PC-9 (cell line): ENCODE data around the gene TUBE1. TPM values are rescaled to one million over a fixed set of nuclear protein-coding genes. Genes with fewer than 3 reads are reported as not detected.
A peak's percentile ranks its signal among the peaks of the same experiment; 100 is the strongest.
"Not testable (repeated sequence)": the region's sequence is repeated elsewhere in the genome, so short reads cannot be mapped to it uniquely, and the experiment has no call there.

Source experiments
- BruUV-seq: library from RNA; stranded (reverse); fragments of 400-500 nt; replicated peaks from 2 replicates; lab custom pipeline; 2021; lab: Mats Ljungman, UMichigan
- CTCF ChIA-PET: fragments of 300-600 bp; sonication (Branson Sonifier 250); formaldehyde crosslinking; loops from one replicate; lab custom pipeline; 2022; ENCODE audit warnings: antibody characterized with exemption; lab: Charles Lee
- POLR2A ChIA-PET: fragments of 300-600 bp; sonication (Branson Sonifier 250); formaldehyde crosslinking; loops from one replicate; lab custom pipeline; 2022; ENCODE audit warnings: antibody characterized with exemption; ENCODE audit not compliant: unreplicated experiment; lab: Charles Lee
- DNase-seq, 2 experiments: peaks; one replicate each; pipeline versions ENCODE4 v3.0.0 to v3.0.0-alpha.2; 2015 to 2022; ENCODE audit warnings: mixed read lengths in 1 of 2
- H2AFZ ChIP-seq: fragments of 200-600 bp; sonication (generic); 2 replicates; pipeline ENCODE4 v1.8.1; 2017; ENCODE audit warnings: antibody characterized with exemption
- H3F3A ChIP-seq: fragments of 200-600 bp; sonication (generic); 2 replicates; pipeline ENCODE4 v1.8.1; 2017; ENCODE audit warnings: antibody characterized with exemption, mild to moderate bottlenecking, low read depth; ENCODE audit not compliant: insufficient read depth
- H3K27ac ChIP-seq: fragments of 200-600 bp; sonication (generic); 2 replicates; pipeline ENCODE4 v1.6.1; 2016; ENCODE audit warnings: mixed run types
- H3K27me3 ChIP-seq: fragments of 200-600 bp; sonication (generic); 2 replicates; pipeline ENCODE4 v1.6.1; 2016; ENCODE audit warnings: low read depth, mixed run types; ENCODE audit not compliant: insufficient read depth
- H3K36me3 ChIP-seq: fragments of 200-600 bp; sonication (generic); 2 replicates; pipeline ENCODE4 v1.6.1; 2016; ENCODE audit warnings: low read depth, mixed run types
- H3K4me1 ChIP-seq: fragments of 200-600 bp; sonication (generic); replicated peaks from 2 replicates; pipeline ENCODE4 v1.6.1; 2016; ENCODE audit warnings: mixed run types; ENCODE audit not compliant: insufficient read depth
- H3K4me2 ChIP-seq: fragments of 200-600 bp; sonication (generic); 2 replicates; pipeline ENCODE4 v1.6.1; 2017; ENCODE audit warnings: mixed run types
- H3K4me3 ChIP-seq: fragments of 200-600 bp; sonication (generic); 2 replicates; pipeline ENCODE4 v1.6.1; 2016; ENCODE audit warnings: mixed run types
- H3K79me2 ChIP-seq: fragments of 200-600 bp; sonication (generic); 2 replicates; pipeline ENCODE4 v1.6.1; 2017; ENCODE audit warnings: low read depth, mixed run types
- H3K9me2 ChIP-seq: fragments of 200-600 bp; sonication (generic); 2 replicates; pipeline ENCODE4 v1.8.1; 2017; ENCODE audit warnings: mild to moderate bottlenecking; ENCODE audit not compliant: insufficient read depth
- H3K9me3 ChIP-seq: fragments of 200-600 bp; sonication (generic); 2 replicates; pipeline ENCODE4 v1.8.1; 2016; ENCODE audit warnings: low read depth; ENCODE audit not compliant: insufficient read depth
- H4K20me1 ChIP-seq: fragments of 200-600 bp; sonication (generic); 2 replicates; pipeline ENCODE4 v1.8.1; 2017; ENCODE audit not compliant: insufficient read depth
- EZH2 ChIP-seq: fragments of 200-600 bp; sonication (generic); IDR thresholded peaks from 2 replicates; pipeline ENCODE4 v1.8.0; 2017; ENCODE audit warnings: antibody characterized with exemption, low read depth
- intact Hi-C: fragments of 100-400 bp; cut with micrococcal nuclease; formaldehyde crosslinking; loops from one replicate; pipeline ENCODE4 v1.10.0; 2022; ENCODE audit not compliant: unreplicated experiment
- total RNA-seq: library from RNA; stranded (reverse); gene quantifications from 2 replicates; pipeline ENCODE4 v1.2.3, GENCODE V29; 2021
- TF ChIP-seq, protein P1 (sequence below): fragments of 200-600 bp; sonication (generic); conservative IDR thresholded peaks from 2 replicates; pipeline ENCODE4 v1.6.1; 2017; ENCODE audit warnings: mixed run types, antibody characterized with exemption, mild to moderate bottlenecking, moderate library complexity

TUBE1 gene
- total RNA-seq, 1 experiment from 2014 or later, result 30.3 TPM

DNA sequence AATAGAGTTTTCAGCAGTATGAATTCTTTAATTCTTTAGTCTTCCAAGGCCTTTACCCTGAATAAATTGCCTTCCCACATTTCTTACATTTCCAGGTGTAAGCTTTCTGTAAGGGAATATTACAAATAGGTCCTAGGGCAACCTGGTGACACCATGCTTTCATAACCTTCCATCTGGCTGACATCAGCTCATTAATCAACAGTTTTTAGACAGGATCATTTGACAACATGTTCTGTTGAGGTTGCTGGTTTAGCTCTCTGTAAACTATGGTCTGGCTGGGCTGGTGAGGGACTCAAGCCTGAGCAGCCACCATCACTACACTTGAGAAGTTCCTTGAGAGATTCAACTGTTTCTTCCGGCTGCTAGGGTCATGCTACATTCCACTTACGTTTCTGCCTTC is 19.3 kb upstream of the TUBE1 start:
- Histone ChIP-seq H3K27me3 (no peaks in the 10 kb centered on the region), H3K9me2 (no peaks in the 10 kb centered on the region), H3K79me2 (no peaks in the 10 kb centered on the region), H3K27ac (0 out of 2 replicates have a peak overlapping the region, but pooled peaks have one; percentile 2), H3K9me3 (no peaks in the 10 kb centered on the region), H3K4me2 (no peak overlapping the region), H3K4me3 (no peak overlapping the region), H3K36me3 (peaks cover 28% of the 10 kb centered on the region), H3K4me1 (no peaks in the 10 kb centered on the region), H3F3A (peaks cover 23% of the 10 kb centered on the region; the same call in 1 of the 2 replicates), H2AFZ (no peak overlapping the region), H4K20me1 (no peaks in the 10 kb centered on the region)
- DNase-seq, result peak in 1 of 2 experiments; percentile 35
- ChIA-PET POLR2A (no interaction called here), CTCF (no interaction called here)
- no TSS peak for BruUV-seq
- intact Hi-C loops, result no loop called here
- no peak for TF ChIP-seq EZH2
- TF ChIP-seq, protein P1, sequence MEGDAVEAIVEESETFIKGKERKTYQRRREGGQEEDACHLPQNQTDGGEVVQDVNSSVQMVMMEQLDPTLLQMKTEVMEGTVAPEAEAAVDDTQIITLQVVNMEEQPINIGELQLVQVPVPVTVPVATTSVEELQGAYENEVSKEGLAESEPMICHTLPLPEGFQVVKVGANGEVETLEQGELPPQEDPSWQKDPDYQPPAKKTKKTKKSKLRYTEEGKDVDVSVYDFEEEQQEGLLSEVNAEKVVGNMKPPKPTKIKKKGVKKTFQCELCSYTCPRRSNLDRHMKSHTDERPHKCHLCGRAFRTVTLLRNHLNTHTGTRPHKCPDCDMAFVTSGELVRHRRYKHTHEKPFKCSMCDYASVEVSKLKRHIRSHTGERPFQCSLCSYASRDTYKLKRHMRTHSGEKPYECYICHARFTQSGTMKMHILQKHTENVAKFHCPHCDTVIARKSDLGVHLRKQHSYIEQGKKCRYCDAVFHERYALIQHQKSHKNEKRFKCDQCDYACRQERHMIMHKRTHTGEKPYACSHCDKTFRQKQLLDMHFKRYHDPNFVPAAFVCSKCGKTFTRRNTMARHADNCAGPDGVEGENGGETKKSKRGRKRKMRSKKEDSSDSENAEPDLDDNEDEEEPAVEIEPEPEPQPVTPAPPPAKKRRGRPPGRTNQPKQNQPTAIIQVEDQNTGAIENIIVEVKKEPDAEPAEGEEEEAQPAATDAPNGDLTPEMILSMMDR, result no peak

DNA sequence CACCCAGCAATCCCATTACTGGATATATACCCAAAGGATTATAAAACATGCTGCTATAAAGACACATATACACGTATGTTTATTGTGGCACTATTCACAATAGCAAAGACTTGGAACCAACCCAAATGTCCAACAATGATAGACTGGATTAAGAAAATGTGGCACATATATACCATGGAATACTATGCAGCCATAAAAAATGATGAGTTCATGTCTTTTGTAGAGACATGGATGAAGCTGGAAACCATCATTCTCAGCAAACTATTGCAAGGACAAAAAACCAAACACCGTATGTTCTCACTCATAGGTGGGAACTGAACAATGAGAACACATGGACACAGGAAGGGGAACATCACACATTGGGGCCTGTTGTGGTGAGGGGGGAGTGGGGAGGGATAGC is 18.7 kb upstream of the TUBE1 start:
- H4K20me1 ChIP-seq, H3K4me2 ChIP-seq, H3K4me1 ChIP-seq, H3K27me3 ChIP-seq, H3K79me2 ChIP-seq, intact Hi-C loops, H3K9me2 ChIP-seq, H3K9me3 ChIP-seq, BruUV-seq, DNase-seq, H2AFZ ChIP-seq, H3K4me3 ChIP-seq, CTCF ChIA-PET, POLR2A ChIA-PET, H3K27ac ChIP-seq: not testable (repeated sequence)
- Histone ChIP-seq H3K36me3 (peaks cover 23% of the 10 kb centered on the region), H3F3A (peaks cover 23% of the 10 kb centered on the region; the same call in 1 of the 2 replicates)

DNA sequence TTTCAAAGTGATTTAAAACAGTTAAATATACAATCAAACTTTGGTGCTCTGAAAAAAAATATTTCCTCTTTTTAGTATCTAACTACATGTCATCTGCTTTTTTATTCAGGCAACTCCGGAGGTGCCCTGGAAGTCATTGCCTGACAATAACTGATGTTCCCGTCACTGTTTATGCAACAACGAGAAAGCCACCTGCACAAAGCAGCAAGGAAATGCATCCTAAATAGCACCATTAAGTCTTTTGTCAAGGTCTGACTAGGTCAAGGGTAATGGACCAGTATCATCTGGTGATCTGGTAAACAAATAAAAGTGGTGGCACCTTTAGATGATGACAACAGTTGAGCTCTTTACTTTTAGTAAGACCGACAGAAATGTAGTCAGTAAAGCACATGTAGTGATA is 13.3 kb upstream of the TUBE1 start:
- no TSS peak for BruUV-seq
- no peaks in the 10 kb centered on the region for H3K36me3 ChIP-seq
- no peaks in the 10 kb centered on the region for H4K20me1 ChIP-seq
- H3K27ac ChIP-seq, result no peak overlapping the region
- TF ChIP-seq EZH2, result no peak
- TF ChIP-seq, protein P1, result no peak
- no peak overlapping the region for H3K4me3 ChIP-seq
- H2AFZ ChIP-seq, result no peak overlapping the region
- no peaks in the 10 kb centered on the region for H3K9me2 ChIP-seq
- ChIA-PET POLR2A (interaction anchor here (0.7 kb wide), 1 partner anchor 1560 kb away, joined by 3 read pairs; no protein-coding TSS in a partner anchor), CTCF (no interaction called here)
- no peaks in the 10 kb centered on the region; the same call in 1 of the 2 replicates for H3F3A ChIP-seq
- H3K4me1 ChIP-seq, result no peaks in the 10 kb centered on the region
- intact Hi-C loops, result no loop called here
- no peaks in the 10 kb centered on the region for H3K79me2 ChIP-seq
- peak in 1 of 2 experiments; percentile 25 for DNase-seq
- no peak overlapping the region for H3K4me2 ChIP-seq
- no peaks in the 10 kb centered on the region for H3K9me3 ChIP-seq
- H3K27me3 ChIP-seq, result no peaks in the 10 kb centered on the region

DNA sequence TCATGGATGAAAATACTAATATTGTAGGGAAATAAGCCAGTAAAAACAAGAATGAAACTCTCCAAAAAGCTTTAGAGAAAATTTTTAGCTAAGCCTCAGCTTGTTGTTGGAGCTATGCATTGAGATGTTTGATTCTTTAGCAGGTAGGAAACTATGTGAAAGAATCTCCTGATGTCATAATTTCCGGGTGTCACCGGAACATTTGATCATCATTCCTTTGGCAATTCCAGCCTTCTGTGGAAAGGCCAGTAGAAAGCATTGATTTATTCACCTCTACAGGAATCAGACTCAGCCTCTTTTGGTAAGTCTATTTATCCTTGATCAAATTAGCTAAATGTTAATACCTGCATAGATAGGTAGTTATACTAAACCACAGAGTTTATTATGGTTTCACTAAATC is 9.6 kb upstream of the TUBE1 start:
- Histone ChIP-seq H2AFZ (no peak overlapping the region), H3K4me2 (no peak overlapping the region), H3K9me2 (no peaks in the 10 kb centered on the region), H3K27me3 (no peaks in the 10 kb centered on the region), H3K9me3 (no peaks in the 10 kb centered on the region), H3K4me3 (no peak overlapping the region), H3K36me3 (no peaks in the 10 kb centered on the region), H3F3A (no peaks in the 10 kb centered on the region), H3K79me2 (no peaks in the 10 kb centered on the region), H4K20me1 (no peaks in the 10 kb centered on the region), H3K4me1 (no peaks in the 10 kb centered on the region), H3K27ac (no peak overlapping the region)
- CTCF ChIA-PET, result no interaction called here
- no TSS peak for BruUV-seq
- peak in 1 of 2 experiments; percentile 24 for DNase-seq
- POLR2A ChIA-PET, result no interaction called here
- TF ChIP-seq EZH2, result no peak
- TF ChIP-seq, protein P1, result no peak
- intact Hi-C loops, result no loop called here
